ENCODE measurements around the gene STX2. TPM values are rescaled to one million over a fixed set of nuclear protein-coding genes. Genes with fewer than 3 reads are reported as not detected.
"Not testable (repeated sequence)": the region's sequence is repeated elsewhere in the genome, so short reads cannot be mapped to it uniquely, and the experiment has no call there.

STX2 gene
- 10 to 100 TPM; 13.1 to 16.2 TPM for total RNA-seq

DNA sequence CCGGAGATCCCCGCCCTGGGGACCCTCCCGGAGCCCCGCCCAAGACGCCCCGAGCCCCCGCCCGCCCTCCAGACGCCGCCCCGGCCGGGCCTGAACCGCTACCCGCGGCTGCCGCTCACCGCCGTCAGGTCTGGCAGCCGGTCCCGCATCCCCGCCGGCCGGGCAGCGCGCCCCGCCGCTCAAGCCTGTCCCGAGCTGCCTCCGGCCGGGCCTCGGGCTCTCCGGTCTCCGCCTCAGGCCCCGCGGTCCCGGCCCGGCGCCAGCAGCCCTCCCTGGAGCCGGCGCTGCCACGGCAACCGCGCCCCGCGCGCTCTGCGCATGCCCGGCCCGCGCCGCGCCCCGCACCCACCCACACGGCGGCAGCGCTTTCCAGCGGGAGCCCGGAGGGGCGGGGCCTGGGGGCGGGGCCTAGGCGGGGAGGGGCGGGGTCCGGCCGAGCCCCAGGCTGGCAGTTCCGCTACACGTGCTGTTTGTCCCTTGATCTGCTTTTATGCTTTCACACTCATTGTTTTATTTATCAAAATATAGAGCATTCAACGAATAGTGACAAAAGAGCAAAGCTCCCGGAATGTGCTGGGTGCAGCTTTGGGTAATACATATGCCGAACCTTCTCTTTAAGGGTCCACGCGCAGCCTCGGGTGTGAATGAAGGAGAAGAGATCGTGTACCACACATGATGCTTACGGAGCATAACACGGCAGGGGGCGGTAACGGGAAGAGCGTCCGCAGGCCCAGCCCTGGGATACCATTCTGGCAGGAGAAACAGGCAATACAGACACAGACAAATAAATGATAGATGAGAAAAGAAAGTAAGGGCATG lies at the start of gene STX2:
Gene STX2 (minus strand): TSS at position 300 of the 819 bp plus-strand sequence. CDS start 151 bp downstream, at position 149.
- POLR2A ChIA-PET = no interaction called here
- intact Hi-C loops (cut with DNase I, micrococcal nuclease) = loop anchor here (1.0 to 5.0 kb wide), 5 partner anchors 21 to 253 kb away; no protein-coding TSS in a partner anchor
- CTCF ChIA-PET = interaction anchor here (0.7 to 4.6 kb wide), 5 partner anchors 13 to 31 kb away, joined by 4 to 48 read pairs (median 4); no protein-coding TSS in a partner anchor
- Mint-ChIP-seq H3K27ac (peak within 1 kb of the TSS; percentile 76), H3K4me1 (peaks cover 32% of the 10 kb centered on the region), H3K36me3 (ENCODE audit: low read depth) (no peaks in the 10 kb centered on the region), H3K27me3 (no peaks in the 10 kb centered on the region), H3K4me3 (peak within 1 kb of the TSS; percentile 80), H3K9me3 (ENCODE audit: low read depth) (no peaks in the 10 kb centered on the region)
- peak; percentile 94 for DNase-seq
- ATAC-seq = peak; percentile 89

DNA sequence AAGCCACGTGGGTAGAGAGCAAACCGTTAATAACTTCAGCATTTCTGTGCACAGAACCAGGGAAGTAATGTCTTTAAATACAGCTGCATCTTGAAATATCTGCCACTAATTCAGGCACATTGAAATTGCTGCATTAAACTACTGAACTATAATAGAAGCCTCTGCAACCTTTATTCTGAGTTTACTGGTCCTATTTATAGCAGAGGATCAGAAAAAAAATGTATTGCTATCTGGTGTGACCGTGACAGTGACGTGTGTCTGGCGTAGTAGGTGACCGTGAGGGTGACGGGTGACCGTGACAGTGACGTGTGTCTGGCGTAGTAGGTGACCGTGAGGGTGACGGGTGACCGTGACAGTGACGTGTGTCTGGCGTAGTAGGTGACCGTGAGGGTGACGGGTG lies 48.1 kb upstream of the STX2 start:
- POLR2A ChIA-PET; H3K4me3 Mint-ChIP-seq; ATAC-seq; H3K36me3 Mint-ChIP-seq (ENCODE audit: low read depth); intact Hi-C loops (cut with DNase I, micrococcal nuclease); H3K9me3 Mint-ChIP-seq (ENCODE audit: low read depth); CTCF ChIA-PET; H3K27ac Mint-ChIP-seq; DNase-seq; H3K4me1 Mint-ChIP-seq; H3K27me3 Mint-ChIP-seq: not testable (repeated sequence)

DNA sequence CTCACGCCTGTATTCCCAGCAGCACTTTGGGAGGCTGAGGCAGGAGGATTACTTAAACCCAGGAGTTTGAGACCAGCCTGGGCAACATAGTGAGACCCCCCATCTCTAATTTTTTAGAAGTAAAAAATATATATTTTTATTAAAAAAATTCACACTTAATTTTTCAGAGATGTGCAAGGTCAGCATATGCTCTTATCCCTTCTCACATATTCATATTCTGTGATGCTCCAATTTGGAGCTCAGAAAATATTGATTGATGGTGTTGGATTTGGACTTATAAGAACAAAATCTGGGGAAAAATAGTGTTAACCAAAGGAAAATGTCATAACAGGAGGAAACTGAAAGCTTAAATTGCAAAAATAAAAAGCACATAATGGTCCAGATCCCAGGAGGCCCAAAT lies 42.5 kb upstream of the STX2 start:
- POLR2A ChIA-PET = interaction anchor here (1.0 kb wide), 2 partner anchors 9 to 11 kb away, joined by 3 to 4 read pairs; no protein-coding TSS in a partner anchor
- peaks cover 14% of the 10 kb centered on the region for H3K36me3 Mint-ChIP-seq (ENCODE audit: low read depth)
- no peak for ATAC-seq
- intact Hi-C loops (cut with DNase I, micrococcal nuclease) = no loop called here
- no peak overlapping the region for H3K4me3 Mint-ChIP-seq
- no peaks in the 10 kb centered on the region for H3K27me3 Mint-ChIP-seq
- no peak overlapping the region for H3K27ac Mint-ChIP-seq
- no peaks in the 10 kb centered on the region for H3K9me3 Mint-ChIP-seq (ENCODE audit: low read depth)
- CTCF ChIA-PET = interaction anchor here (1.0 kb wide), 1 partner anchor 55 kb away, joined by 4 read pairs; no protein-coding TSS in a partner anchor
- no peak for DNase-seq
- H3K4me1 Mint-ChIP-seq = peaks cover 35% of the 10 kb centered on the region

DNA sequence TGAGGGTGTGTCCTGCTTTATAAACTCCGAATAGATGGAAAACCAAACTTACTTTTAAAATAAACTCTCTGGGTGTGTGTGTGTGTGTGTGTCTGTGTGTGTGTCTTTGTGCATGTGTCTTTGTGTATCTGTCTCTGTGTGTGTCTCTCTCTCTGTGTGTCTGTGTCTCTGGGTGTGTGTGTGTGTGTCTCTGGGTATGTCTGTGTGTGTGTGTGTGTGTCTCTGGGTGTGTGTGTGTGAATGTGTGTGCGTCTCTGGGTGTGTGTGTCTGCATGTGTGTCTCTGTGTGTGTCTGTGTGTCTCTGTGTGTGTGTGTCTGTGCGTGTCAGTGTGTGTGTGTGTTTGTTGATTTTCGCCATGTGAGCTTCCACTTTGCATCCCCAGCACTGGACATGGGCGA lies 42.0 kb upstream of the STX2 start:
- ATAC-seq (no peak), DNase-seq (no peak)
- Mint-ChIP-seq H3K36me3 (ENCODE audit: low read depth) (peaks cover 19% of the 10 kb centered on the region), H3K4me1 (peaks cover 38% of the 10 kb centered on the region), H3K9me3 (ENCODE audit: low read depth) (no peaks in the 10 kb centered on the region), H3K27ac (no peak overlapping the region), H3K27me3 (no peaks in the 10 kb centered on the region), H3K4me3 (no peak overlapping the region)
- intact Hi-C loops (cut with DNase I, micrococcal nuclease) = no loop called here
- POLR2A ChIA-PET = interaction anchor here (0.6 to 1.0 kb wide), 2 partner anchors 10 to 49 kb away, joined by 4 to 7 read pairs; no protein-coding TSS in a partner anchor
- CTCF ChIA-PET = interaction anchor here (1.0 kb wide), 1 partner anchor 55 kb away, joined by 4 read pairs; no protein-coding TSS in a partner anchor

DNA sequence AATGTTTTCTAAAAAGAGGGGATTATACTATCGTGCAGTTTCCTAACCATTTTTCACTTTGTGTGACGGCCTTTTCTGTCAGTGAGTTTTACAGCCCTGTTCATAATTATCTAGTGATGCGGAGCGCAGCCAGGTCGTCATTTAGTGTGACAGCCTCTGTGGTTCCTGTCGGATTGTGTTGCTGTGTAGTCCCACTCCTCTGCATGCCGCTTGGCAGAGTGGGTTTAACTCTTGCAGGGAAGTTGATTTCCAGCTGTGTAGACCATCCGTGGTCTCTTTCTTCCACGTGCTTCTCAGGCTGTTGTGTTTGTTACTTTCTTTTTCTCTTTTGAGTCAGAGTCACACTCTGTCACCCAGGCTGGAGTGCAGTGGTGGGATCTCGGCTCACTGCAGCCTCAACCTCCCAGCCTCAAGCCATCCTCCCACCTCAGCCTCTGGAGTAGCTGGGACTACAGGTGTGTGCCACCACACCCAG lies 41.4 kb upstream of the STX2 start:
- no peaks in the 10 kb centered on the region for H3K9me3 Mint-ChIP-seq (ENCODE audit: low read depth)
- peak overlapping the region; percentile 51 for H3K4me3 Mint-ChIP-seq
- ChIA-PET CTCF (no interaction called here), POLR2A (interaction anchor here (0.6 kb wide), 1 partner anchor 48 kb away, joined by 7 read pairs; no protein-coding TSS in a partner anchor)
- ATAC-seq = peak; percentile 75
- peak; percentile 32 for DNase-seq
- no peaks in the 10 kb centered on the region for H3K27me3 Mint-ChIP-seq
- peaks cover 44% of the 10 kb centered on the region for H3K4me1 Mint-ChIP-seq
- intact Hi-C loops (cut with DNase I, micrococcal nuclease) = no loop called here
- H3K36me3 Mint-ChIP-seq (ENCODE audit: low read depth) = peaks cover 25% of the 10 kb centered on the region
- H3K27ac Mint-ChIP-seq = no peak overlapping the region

DNA sequence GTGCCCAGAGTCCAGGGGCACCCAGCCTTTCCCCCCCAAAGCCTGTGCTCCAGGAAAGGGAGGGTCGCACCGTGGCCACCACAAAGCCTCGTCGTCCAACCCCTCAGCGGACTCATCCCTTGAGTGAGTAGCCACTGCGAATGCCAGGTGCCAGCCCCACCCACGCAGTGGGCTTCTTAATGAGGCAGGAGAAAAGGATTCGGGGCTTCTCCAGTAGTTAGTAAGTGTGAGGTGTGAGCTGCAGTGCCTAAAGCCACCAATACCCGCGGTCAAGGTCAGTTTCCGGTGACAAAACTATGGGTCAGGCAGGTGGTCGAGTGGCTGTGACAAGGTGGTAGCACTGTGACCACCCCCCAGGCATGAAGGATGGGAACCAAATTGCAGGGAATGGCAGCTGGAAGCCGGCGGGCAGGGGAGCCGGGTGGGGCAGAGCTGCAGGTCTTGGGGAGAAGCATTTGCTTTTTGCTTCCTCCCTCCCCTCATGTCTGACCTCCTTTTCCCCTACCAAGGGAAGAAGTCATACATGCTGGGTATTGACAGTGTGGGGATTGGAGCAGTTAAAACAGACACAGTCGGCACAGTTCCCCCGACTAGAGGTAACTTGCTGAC lies 40.8 kb upstream of the STX2 start:
- intact Hi-C loops (cut with DNase I, micrococcal nuclease) = loop anchor here in 1 of 2 experiments (10.0 kb wide), 2 partner anchors 725 to 1205 kb away; no protein-coding TSS in a partner anchor
- Mint-ChIP-seq H3K4me1 (peaks cover 48% of the 10 kb centered on the region), H3K27ac (no peak overlapping the region), H3K4me3 (peak overlapping the region; percentile 51), H3K27me3 (no peaks in the 10 kb centered on the region), H3K36me3 (ENCODE audit: low read depth) (peaks cover 30% of the 10 kb centered on the region), H3K9me3 (ENCODE audit: low read depth) (no peaks in the 10 kb centered on the region)
- peak; percentile 32 for ATAC-seq
- POLR2A ChIA-PET = no interaction called here
- DNase-seq = no peak
- CTCF ChIA-PET = no interaction called here

DNA sequence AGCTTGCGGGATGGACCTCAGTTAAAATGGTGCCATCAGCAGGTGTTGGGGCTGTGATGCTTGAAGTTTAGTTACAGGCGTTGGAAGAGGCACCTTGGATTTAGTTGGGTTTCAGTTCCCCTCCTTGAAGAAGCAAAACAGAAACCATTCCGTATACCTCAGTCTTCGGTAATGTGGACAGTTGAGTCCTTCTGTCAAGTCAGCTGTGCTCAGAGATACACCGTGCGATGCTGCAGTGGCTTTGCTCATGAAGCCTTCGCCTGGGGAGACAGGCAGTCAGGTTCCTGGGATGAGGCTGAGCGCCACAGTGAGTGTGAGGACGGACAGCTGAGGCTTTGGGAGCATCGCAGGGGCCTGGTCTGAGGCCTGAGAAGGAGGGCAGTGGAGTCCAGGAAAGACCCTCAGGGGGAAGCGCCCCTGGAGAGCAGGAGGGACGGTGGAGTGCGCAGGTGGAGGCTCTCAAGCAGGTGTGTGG lies 40.2 kb upstream of the STX2 start:
- peaks cover 37% of the 10 kb centered on the region for H3K36me3 Mint-ChIP-seq (ENCODE audit: low read depth)
- POLR2A ChIA-PET = no interaction called here
- no peaks in the 10 kb centered on the region for H3K27me3 Mint-ChIP-seq
- H3K27ac Mint-ChIP-seq = peak overlapping the region; percentile 17
- intact Hi-C loops (cut with DNase I, micrococcal nuclease) = loop anchor here in 1 of 2 experiments (10.0 kb wide), 2 partner anchors 726 to 1206 kb away; no protein-coding TSS in a partner anchor
- ATAC-seq (no peak), DNase-seq (no peak)
- peaks cover 54% of the 10 kb centered on the region for H3K4me1 Mint-ChIP-seq
- no peak overlapping the region for H3K4me3 Mint-ChIP-seq
- CTCF ChIA-PET = no interaction called here
- H3K9me3 Mint-ChIP-seq (ENCODE audit: low read depth) = no peaks in the 10 kb centered on the region

DNA sequence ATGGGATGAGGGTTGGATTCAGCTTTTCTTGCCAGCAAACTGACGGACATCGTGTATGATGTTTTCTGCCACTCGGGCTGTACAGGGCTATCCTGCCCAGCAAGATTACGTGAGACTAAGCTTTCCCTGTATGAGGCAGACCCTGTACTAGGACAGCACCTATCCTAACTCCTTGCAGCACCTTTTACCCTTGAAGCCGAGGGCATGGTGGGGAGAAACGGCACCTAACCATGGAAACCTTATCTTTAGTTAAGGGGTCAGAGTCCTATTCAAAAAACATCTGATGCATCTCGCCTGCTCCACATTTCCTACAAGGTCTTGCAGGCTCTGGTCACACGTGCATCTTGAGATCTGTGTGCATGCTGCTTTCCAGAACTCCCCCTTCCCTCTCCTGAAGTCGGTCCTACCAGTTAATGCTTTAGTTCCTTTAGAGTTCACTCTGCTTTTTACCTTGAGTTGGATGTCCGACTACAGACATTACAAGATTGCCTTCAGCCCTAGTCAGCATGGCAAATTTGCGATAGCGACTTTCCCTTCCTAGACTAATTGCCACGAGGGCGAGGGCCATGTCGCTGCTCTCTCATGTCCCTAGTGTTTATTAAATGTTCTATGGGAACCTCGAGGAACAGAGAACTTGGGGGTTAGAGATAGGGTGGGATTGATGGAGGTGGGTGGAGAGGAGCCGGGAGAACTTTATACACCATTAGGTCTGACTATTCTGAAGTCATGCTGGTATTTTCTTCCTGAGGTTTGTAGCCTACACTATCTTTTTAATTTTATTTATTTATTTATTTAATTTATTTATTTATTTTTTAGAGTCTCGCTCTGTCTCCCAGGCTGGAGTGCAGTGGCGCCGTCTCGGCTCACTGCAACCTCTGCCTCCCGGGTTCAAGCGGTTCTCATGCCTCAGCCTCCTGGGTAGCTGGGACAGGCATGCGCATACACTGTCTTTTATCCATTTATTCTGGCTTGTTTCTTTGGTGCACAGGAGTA lies 39.4 kb upstream of the STX2 start:
- peaks cover 60% of the 10 kb centered on the region for H3K4me1 Mint-ChIP-seq
- intact Hi-C loops (cut with DNase I, micrococcal nuclease) = loop anchor here in 1 of 2 experiments (10.0 kb wide), 2 partner anchors 726 to 1206 kb away; no protein-coding TSS in a partner anchor
- H3K27ac Mint-ChIP-seq = no peak overlapping the region
- H3K27me3 Mint-ChIP-seq = no peaks in the 10 kb centered on the region
- ATAC-seq = no peak
- CTCF ChIA-PET = no interaction called here
- no peak for DNase-seq
- H3K4me3 Mint-ChIP-seq = no peak overlapping the region
- POLR2A ChIA-PET = interaction anchor here (0.7 kb wide), 1 partner anchor 56 kb away, joined by 3 read pairs; no protein-coding TSS in a partner anchor
- peaks cover 44% of the 10 kb centered on the region for H3K36me3 Mint-ChIP-seq (ENCODE audit: low read depth)
- no peaks in the 10 kb centered on the region for H3K9me3 Mint-ChIP-seq (ENCODE audit: low read depth)

DNA sequence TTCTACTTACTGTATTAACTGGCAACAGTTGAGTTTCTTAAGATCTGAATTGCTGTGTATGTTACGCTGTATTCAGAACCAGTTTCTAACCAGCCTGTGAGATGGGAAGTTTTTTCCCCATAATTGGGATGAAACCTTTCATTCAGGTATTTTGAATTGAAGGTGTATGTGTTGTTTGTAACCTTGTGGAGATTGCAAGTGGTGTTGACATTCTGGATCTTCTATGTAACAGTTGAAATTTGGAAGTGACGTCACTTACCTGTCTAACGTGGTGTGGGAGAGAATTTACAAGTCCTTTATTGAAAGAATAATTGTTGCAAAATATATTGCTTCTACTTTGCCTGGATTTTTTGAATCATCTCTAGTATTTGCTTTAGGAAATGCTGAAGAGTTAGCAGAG lies 38.3 kb upstream of the STX2 start:
- H3K27ac Mint-ChIP-seq = no peak overlapping the region
- intact Hi-C loops (cut with DNase I, micrococcal nuclease) = loop anchor here in 1 of 2 experiments (10.0 kb wide), 2 partner anchors 727 to 1207 kb away; no protein-coding TSS in a partner anchor
- H3K9me3 Mint-ChIP-seq (ENCODE audit: low read depth) = no peaks in the 10 kb centered on the region
- no peak for ATAC-seq
- ChIA-PET CTCF (interaction anchor here (0.7 to 0.8 kb wide), 2 partner anchors 15 to 659 kb away, joined by 3 read pairs; no protein-coding TSS in a partner anchor), POLR2A (interaction anchor here (0.7 kb wide), 3 partner anchors 20 to 89 kb away, joined by 3 to 5 read pairs (median 3); no protein-coding TSS in a partner anchor)
- H3K27me3 Mint-ChIP-seq = no peaks in the 10 kb centered on the region
- DNase-seq = no peak
- H3K4me3 Mint-ChIP-seq = no peak overlapping the region
- H3K4me1 Mint-ChIP-seq = peaks cover 65% of the 10 kb centered on the region
- H3K36me3 Mint-ChIP-seq (ENCODE audit: low read depth) = peaks cover 55% of the 10 kb centered on the region

DNA sequence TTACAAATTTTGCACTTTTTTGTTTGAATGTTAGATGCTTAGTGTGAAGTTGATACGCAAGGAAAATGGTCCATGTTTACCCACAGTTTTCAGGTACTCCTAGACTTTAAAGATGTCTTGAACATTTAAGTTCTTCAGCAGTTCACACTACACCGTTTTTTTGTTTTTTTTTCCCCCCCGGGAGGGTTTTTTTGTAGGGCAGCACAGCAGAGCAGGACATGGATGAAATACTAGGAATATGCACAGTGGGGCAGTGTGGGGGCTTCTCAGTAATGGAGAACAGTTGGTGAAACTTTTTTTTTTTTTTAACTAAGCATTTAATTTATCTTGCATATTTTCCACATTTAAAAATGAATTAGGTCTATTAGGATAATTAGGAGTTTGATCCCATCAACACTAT lies 37.7 kb upstream of the STX2 start:
- H3K36me3 Mint-ChIP-seq (ENCODE audit: low read depth) = peaks cover 55% of the 10 kb centered on the region
- H3K4me3 Mint-ChIP-seq = no peak overlapping the region
- no peak overlapping the region for H3K27ac Mint-ChIP-seq
- DNase-seq = no peak
- POLR2A ChIA-PET = interaction anchor here (0.6 to 0.7 kb wide), 2 partner anchors 39 to 88 kb away, joined by 3 read pairs; no protein-coding TSS in a partner anchor
- H3K27me3 Mint-ChIP-seq = no peaks in the 10 kb centered on the region
- CTCF ChIA-PET = interaction anchor here (0.7 to 0.8 kb wide), 2 partner anchors 15 to 659 kb away, joined by 3 read pairs; no protein-coding TSS in a partner anchor
- peaks cover 65% of the 10 kb centered on the region for H3K4me1 Mint-ChIP-seq
- no peaks in the 10 kb centered on the region for H3K9me3 Mint-ChIP-seq (ENCODE audit: low read depth)
- intact Hi-C loops (cut with DNase I, micrococcal nuclease) = loop anchor here in 1 of 2 experiments (10.0 kb wide), 2 partner anchors 728 to 1208 kb away; no protein-coding TSS in a partner anchor
- ATAC-seq = no peak
